Measurements from ENCODE around the gene VWA8.
"Not testable (repeated sequence)": the region's sequence is repeated elsewhere in the genome, so short reads cannot be mapped to it uniquely, and the experiment has no call there.

GRCh38 chr13:41803445-41803735, 157.5 kb downstream of the VWA8 start:
- TF ChIP-seq, protein P1, sequence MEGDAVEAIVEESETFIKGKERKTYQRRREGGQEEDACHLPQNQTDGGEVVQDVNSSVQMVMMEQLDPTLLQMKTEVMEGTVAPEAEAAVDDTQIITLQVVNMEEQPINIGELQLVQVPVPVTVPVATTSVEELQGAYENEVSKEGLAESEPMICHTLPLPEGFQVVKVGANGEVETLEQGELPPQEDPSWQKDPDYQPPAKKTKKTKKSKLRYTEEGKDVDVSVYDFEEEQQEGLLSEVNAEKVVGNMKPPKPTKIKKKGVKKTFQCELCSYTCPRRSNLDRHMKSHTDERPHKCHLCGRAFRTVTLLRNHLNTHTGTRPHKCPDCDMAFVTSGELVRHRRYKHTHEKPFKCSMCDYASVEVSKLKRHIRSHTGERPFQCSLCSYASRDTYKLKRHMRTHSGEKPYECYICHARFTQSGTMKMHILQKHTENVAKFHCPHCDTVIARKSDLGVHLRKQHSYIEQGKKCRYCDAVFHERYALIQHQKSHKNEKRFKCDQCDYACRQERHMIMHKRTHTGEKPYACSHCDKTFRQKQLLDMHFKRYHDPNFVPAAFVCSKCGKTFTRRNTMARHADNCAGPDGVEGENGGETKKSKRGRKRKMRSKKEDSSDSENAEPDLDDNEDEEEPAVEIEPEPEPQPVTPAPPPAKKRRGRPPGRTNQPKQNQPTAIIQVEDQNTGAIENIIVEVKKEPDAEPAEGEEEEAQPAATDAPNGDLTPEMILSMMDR (IDR thresholded peaks at IDR 0.05), result not testable (repeated sequence)
- TF ChIP-seq POLR2A (IDR thresholded peaks at IDR 0.05), result not testable (repeated sequence)

All from thyroid gland (tissue), 4 donors.